Measurements from ENCODE around the gene DBNDD2. TPM values are rescaled to one million over a fixed set of nuclear protein-coding genes. Genes with fewer than 3 reads are reported as not detected.

DBNDD2 gene
- total RNA-seq, 1 donor from 2014 or later = 10.2 TPM

DNA sequence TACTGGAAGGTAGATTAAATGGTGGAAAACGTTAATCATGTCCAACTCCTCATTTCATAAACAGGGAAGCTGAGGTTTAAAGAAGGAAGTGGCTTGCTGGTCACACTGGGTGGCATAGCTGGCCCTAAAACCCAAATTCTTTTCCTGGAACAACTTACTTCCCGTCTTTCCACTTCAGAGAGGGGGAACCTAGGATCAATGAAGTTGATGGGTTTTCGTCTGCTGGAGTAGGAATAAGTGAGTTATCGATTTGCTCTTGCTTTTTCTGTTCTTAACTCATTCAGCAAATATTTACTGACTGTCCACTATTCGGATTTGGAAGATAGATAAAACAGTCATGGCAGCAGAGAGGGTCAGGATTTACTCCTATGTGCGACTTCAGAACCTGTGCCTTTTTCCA, 46.3 kb upstream of the DBNDD2 start:
- Histone ChIP-seq H3K9ac (no peak overlapping the region), H3K79me2 (ENCODE audit: low read depth) (peaks cover 22% of the 10 kb centered on the region), H4K20me1 (ENCODE audit: low read depth) (peaks cover 15% of the 10 kb centered on the region), H3K36me3 (no peaks in the 10 kb centered on the region), H3K27me3 (no peaks in the 10 kb centered on the region), H3F3A (ENCODE audit: low read depth) (peaks cover 5% of the 10 kb centered on the region), H3K9me3 (ENCODE audit: low read depth) (no peaks in the 10 kb centered on the region), H3K4me3 (no peak overlapping the region), H3K4me2 (no peak overlapping the region), H2AFZ (replicated peaks) (no peak overlapping the region), H3K4me1 (peaks cover 20% of the 10 kb centered on the region), H3K27ac (no peak overlapping the region)
- Mint-ChIP-seq H3K4me3 (no peak overlapping the region), H3K9me3 (no peaks in the 10 kb centered on the region), H3K27ac (no peak overlapping the region), H3K36me3 (peaks cover 5% of the 10 kb centered on the region), H3K27me3 (ENCODE audit: insufficient read depth, low read depth) (peaks cover 5% of the 10 kb centered on the region), H3K4me1 (peaks cover 28% of the 10 kb centered on the region)
- no peak for DNase-seq (ENCODE audit: low spot score)
- TF ChIP-seq EZH2 (IDR thresholded peaks at IDR 0.05) (no peak), EZH2phosphoT487 (IDR thresholded peaks at IDR 0.05) (no peak), CTCF (IDR thresholded peaks at IDR 0.05) (no peak)

DNA sequence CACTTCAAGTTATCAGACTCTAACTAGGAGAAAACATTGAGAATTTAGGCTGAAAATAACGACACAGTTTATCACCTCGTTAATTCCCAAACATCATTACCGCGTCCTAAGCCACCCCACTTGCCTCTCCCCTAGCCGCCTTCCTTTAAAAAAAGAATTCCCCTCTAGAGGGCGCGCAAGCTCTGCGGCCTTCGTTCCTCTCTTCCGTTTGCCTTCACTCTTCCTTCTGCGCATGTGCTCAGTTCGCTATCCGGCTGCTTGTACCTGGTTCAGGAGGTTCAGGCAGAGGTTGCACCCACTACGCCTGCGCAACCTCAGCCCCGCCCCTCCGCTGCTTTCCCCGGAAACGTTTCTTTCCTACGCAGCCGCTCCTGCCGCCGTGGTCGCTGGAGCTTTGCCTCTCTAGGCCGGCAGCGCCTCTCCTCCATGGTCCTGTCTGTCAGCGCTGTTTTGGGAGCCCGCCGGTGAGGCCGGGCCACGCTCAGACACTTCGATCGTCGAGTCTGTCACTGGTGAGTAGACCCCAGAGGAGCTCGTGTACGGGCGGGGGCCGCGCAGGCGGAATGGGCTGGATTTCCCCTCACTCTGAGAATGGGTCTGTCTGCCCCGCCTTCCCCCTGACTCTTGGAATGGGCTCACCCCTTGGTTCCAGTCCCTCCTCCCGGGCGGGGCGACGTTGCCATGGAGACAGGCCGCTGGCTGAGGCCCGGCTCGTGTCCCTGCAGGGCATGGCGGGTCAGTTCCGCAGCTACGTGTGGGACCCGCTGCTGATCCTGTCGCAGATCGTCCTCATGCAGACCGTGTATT, 45.1 kb upstream of the DBNDD2 start, which contains the start of gene SYS1:
Gene SYS1, plus strand, starts transcription at position 353 of the 807 bp plus-strand sequence. Its CDS starts 376 bp downstream, at position 729.
- peak; percentile 98 for DNase-seq (ENCODE audit: low spot score)
- Histone ChIP-seq H2AFZ (replicated peaks) (peak within 1 kb of the TSS; percentile 94), H3K79me2 (ENCODE audit: low read depth) (peaks cover 22% of the 10 kb centered on the region), H3K4me2 (peak within 1 kb of the TSS; percentile 97), H3K27me3 (no peaks in the 10 kb centered on the region), H3K9ac (peak within 1 kb of the TSS; percentile 71), H4K20me1 (ENCODE audit: low read depth) (peaks cover 15% of the 10 kb centered on the region), H3K9me3 (ENCODE audit: low read depth) (no peaks in the 10 kb centered on the region), H3F3A (ENCODE audit: low read depth) (peaks cover 5% of the 10 kb centered on the region), H3K27ac (peak within 1 kb of the TSS; percentile 70), H3K36me3 (no peaks in the 10 kb centered on the region), H3K4me3 (peak within 1 kb of the TSS; percentile 79), H3K4me1 (peaks cover 19% of the 10 kb centered on the region)
- peaks cover 28% of the 10 kb centered on the region for H3K4me1 Mint-ChIP-seq
- H3K9me3 Mint-ChIP-seq = no peaks in the 10 kb centered on the region
- peak within 1 kb of the TSS; percentile 95 for H3K4me3 Mint-ChIP-seq
- TF ChIP-seq EZH2phosphoT487 (IDR thresholded peaks at IDR 0.05) = no peak
- peak; percentile 87 for TF ChIP-seq CTCF (IDR thresholded peaks at IDR 0.05)
- H3K27ac Mint-ChIP-seq = peak within 1 kb of the TSS; percentile 99
- H3K36me3 Mint-ChIP-seq = peaks cover 8% of the 10 kb centered on the region
- H3K27me3 Mint-ChIP-seq (ENCODE audit: insufficient read depth, low read depth) = peaks cover 2% of the 10 kb centered on the region

GRCh38 chr20:45363611-45364492, 44.2 kb upstream of the DBNDD2 start:
- Histone ChIP-seq H3F3A (ENCODE audit: low read depth) (peaks cover 5% of the 10 kb centered on the region), H3K27ac (no peak overlapping the region), H3K79me2 (ENCODE audit: low read depth) (peaks cover 22% of the 10 kb centered on the region), H2AFZ (replicated peaks) (peak overlapping the region; percentile 84), H3K4me1 (peaks cover 14% of the 10 kb centered on the region), H3K9ac (peak overlapping the region; percentile 71), H3K4me3 (peak overlapping the region; percentile 79), H3K27me3 (no peaks in the 10 kb centered on the region), H3K4me2 (peak overlapping the region; percentile 97), H4K20me1 (ENCODE audit: low read depth) (peaks cover 15% of the 10 kb centered on the region), H3K36me3 (no peaks in the 10 kb centered on the region), H3K9me3 (ENCODE audit: low read depth) (no peaks in the 10 kb centered on the region)
- Mint-ChIP-seq H3K4me3 (peak overlapping the region; percentile 95), H3K27ac (peak overlapping the region; percentile 99), H3K4me1 (peaks cover 28% of the 10 kb centered on the region), H3K9me3 (no peaks in the 10 kb centered on the region), H3K36me3 (peaks cover 9% of the 10 kb centered on the region), H3K27me3 (ENCODE audit: insufficient read depth, low read depth) (no peaks in the 10 kb centered on the region)
- TF ChIP-seq CTCF (IDR thresholded peaks at IDR 0.05) (no peak), EZH2phosphoT487 (IDR thresholded peaks at IDR 0.05) (no peak), EZH2 (IDR thresholded peaks at IDR 0.05) (no peak)
- no peak for DNase-seq (ENCODE audit: low spot score)

Measured in neural progenitor cell (in vitro differentiated cells).